Measurements from ENCODE around the gene ARL8A. TPM values are rescaled to one million over a fixed set of nuclear protein-coding genes. Genes with fewer than 3 reads are reported as not detected.
A peak's percentile ranks its signal among the peaks of the same experiment; 100 is the strongest.

Gene ARL8A
- total RNA-seq, 1 experiment from 2014 or later = 45.6 TPM

DNA sequence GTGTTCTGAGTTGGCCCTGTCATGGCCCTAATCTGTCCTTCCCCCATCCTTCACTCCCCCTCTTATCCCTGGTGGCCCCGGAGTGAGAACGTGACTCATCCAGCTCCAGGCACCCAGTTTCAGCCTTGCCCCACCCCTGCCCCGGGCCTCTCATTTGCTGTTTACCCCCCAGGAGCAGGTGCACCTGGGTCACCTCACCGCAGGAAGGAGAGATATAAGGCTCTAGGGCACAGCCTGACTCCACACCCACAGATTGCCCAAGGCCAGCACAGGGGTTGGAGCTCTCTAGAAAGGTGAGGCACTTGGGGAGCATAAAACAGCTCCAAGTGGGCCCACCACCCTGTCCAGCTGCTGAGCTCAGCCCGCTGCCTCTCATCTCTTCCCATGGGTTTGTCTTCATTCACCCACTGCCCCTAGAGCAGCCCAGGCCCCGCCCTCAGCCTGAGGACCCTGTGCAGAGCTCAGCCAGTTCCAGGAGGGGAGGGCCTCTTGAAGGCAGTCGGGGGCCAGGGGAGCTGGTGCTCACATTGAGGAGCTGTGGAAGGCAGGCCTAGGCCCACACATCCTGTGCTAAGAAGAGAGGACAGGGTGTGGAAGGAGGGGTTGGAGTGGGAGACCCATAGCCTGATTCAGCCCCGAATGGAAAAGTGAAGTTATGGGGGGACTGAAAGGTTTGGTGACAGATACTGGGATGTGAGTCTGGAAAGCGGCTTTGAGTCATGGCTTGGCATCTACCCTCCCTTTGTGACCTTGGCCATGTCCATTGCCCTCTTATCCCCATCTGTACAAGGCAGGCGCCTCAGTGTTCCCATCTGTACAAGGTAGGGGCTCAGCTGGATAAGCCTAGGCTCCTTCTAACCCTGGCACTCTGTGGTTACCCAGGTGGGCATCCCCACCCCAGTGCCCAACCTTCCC, 37.9 kb downstream of the ARL8A start:
- ChIA-PET RAD21 (ENCODE audit: low non-redundant PET in 1 of 2, low total read pairs in 2 of 2, uncharacterized antibody in 2 of 2, unreplicated experiment in 2 of 2) (interaction anchor here (0.9 to 1.7 kb wide), 6 partner anchors 12 to 100 kb away, joined by 3 to 7 read pairs (median 4); partner anchors contain the start of gene ELF3 (in 2 of the 2)), POLR2A (interaction anchor here (0.9 to 5.0 kb wide), 13 partner anchors 7 to 99 kb away, joined by 3 to 72 read pairs (median 4); partner anchors contain the start of gene ELF3), CTCF (interaction anchor here (1.2 to 3.9 kb wide), 5 partner anchors 13 to 107 kb away, joined by 3 to 26 read pairs (median 7); partner anchors contain the start of gene ELF3)
- ATAC-seq (peak; percentile 52), DNase-seq (ENCODE audit: low read depth, low spot score) (peak; percentile 65)
- Histone ChIP-seq H3K9me3 (ENCODE audit: control insufficient read depth in 1 of 2, insufficient read depth in 1 of 2, low read depth in 1 of 2, low read length in 2 of 2) (no peaks in the 10 kb centered on the region), H3K4me3 (replicated peaks in 1 of 2; ENCODE audit: low read depth in 1 of 2, low read length in 2 of 2) (peak overlapping the region; percentile 22 to 40), H3K79me2 (ENCODE audit: insufficient read depth, low read length) (no peaks in the 10 kb centered on the region), H3K4me1 (ENCODE audit: control insufficient read depth in 1 of 2, insufficient read depth in 2 of 2, low read length in 2 of 2) (peaks cover 54 to 70% of the 10 kb centered on the region in 2 experiments), H3K9ac (ENCODE audit: low read length) (peak overlapping the region; percentile 39), H3K27me3 (ENCODE audit: insufficient read depth, low read length) (no peaks in the 10 kb centered on the region), H3K9me2 (ENCODE audit: insufficient read depth) (no peaks in the 10 kb centered on the region), H3K27ac (ENCODE audit: low read depth, low read length) (peak overlapping the region; percentile 86), H4K20me1 (ENCODE audit: insufficient read depth) (no peaks in the 10 kb centered on the region), H3K36me3 (ENCODE audit: control insufficient read depth in 1 of 2, insufficient read depth in 2 of 2, low read length in 2 of 2) (no peaks in the 10 kb centered on the region), H3K4me2 (ENCODE audit: low read length) (peak overlapping the region; percentile 78), H2AFZ (ENCODE audit: low read depth, low read length, poor library complexity, severe bottlenecking) (no peak overlapping the region)
- intact Hi-C loops (cut with micrococcal nuclease) = loop anchor here (5.0 kb wide), 2 partner anchors 49 to 394 kb away; no protein-coding TSS in a partner anchor
- BruUV-seq (replicated peaks) = TSS peak; percentile 96
- TF ChIP-seq SP1 (IDR thresholded peaks at IDR 0.05; ENCODE audit: low read depth) = no peak
- no peak for TF ChIP-seq FOSL1 (IDR thresholded peaks at IDR 0.05; ENCODE audit: low read depth)
- no peak for TF ChIP-seq CBX3 (IDR thresholded peaks at IDR 0.05; ENCODE audit: low read depth)
- no peak for TF ChIP-seq YY1 (IDR thresholded peaks at IDR 0.05; ENCODE audit: extremely low read depth, insufficient replicate concordance, low read depth, low read length)
- no peak for TF ChIP-seq EZH2phosphoT487 (IDR thresholded peaks at IDR 0.05; ENCODE audit: borderline replicate concordance)
- TF ChIP-seq JUND (IDR thresholded peaks at IDR 0.05) = no peak
- no peak for TF ChIP-seq SIN3A (IDR thresholded peaks at IDR 0.05; ENCODE audit: low read depth)
- no peak for TF ChIP-seq ZNF274 (IDR thresholded peaks at IDR 0.05; ENCODE audit: low read depth, low read length)
- no peak for TF ChIP-seq POLR2AphosphoS5 (IDR thresholded peaks at IDR 0.05; ENCODE audit: low read depth, low read length)
- TF ChIP-seq TCF7L2 (IDR thresholded peaks at IDR 0.05; ENCODE audit: borderline replicate concordance, extremely low read depth, insufficient read depth, insufficient read length) = no peak
- TF ChIP-seq, protein P1, sequence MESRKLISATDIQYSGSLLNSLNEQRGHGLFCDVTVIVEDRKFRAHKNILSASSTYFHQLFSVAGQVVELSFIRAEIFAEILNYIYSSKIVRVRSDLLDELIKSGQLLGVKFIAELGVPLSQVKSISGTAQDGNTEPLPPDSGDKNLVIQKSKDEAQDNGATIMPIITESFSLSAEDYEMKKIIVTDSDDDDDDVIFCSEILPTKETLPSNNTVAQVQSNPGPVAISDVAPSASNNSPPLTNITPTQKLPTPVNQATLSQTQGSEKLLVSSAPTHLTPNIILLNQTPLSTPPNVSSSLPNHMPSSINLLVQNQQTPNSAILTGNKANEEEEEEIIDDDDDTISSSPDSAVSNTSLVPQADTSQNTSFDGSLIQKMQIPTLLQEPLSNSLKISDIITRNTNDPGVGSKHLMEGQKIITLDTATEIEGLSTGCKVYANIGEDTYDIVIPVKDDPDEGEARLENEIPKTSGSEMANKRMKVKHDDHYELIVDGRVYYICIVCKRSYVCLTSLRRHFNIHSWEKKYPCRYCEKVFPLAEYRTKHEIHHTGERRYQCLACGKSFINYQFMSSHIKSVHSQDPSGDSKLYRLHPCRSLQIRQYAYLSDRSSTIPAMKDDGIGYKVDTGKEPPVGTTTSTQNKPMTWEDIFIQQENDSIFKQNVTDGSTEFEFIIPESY (IDR thresholded peaks at IDR 0.05; ENCODE audit: extremely low read depth, insufficient replicate concordance, low read length) = no peak
- TF ChIP-seq, protein P2, sequence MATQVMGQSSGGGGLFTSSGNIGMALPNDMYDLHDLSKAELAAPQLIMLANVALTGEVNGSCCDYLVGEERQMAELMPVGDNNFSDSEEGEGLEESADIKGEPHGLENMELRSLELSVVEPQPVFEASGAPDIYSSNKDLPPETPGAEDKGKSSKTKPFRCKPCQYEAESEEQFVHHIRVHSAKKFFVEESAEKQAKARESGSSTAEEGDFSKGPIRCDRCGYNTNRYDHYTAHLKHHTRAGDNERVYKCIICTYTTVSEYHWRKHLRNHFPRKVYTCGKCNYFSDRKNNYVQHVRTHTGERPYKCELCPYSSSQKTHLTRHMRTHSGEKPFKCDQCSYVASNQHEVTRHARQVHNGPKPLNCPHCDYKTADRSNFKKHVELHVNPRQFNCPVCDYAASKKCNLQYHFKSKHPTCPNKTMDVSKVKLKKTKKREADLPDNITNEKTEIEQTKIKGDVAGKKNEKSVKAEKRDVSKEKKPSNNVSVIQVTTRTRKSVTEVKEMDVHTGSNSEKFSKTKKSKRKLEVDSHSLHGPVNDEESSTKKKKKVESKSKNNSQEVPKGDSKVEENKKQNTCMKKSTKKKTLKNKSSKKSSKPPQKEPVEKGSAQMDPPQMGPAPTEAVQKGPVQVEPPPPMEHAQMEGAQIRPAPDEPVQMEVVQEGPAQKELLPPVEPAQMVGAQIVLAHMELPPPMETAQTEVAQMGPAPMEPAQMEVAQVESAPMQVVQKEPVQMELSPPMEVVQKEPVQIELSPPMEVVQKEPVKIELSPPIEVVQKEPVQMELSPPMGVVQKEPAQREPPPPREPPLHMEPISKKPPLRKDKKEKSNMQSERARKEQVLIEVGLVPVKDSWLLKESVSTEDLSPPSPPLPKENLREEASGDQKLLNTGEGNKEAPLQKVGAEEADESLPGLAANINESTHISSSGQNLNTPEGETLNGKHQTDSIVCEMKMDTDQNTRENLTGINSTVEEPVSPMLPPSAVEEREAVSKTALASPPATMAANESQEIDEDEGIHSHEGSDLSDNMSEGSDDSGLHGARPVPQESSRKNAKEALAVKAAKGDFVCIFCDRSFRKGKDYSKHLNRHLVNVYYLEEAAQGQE (IDR thresholded peaks at IDR 0.05; ENCODE audit: low read depth) = no peak
- TF ChIP-seq, protein P3, sequence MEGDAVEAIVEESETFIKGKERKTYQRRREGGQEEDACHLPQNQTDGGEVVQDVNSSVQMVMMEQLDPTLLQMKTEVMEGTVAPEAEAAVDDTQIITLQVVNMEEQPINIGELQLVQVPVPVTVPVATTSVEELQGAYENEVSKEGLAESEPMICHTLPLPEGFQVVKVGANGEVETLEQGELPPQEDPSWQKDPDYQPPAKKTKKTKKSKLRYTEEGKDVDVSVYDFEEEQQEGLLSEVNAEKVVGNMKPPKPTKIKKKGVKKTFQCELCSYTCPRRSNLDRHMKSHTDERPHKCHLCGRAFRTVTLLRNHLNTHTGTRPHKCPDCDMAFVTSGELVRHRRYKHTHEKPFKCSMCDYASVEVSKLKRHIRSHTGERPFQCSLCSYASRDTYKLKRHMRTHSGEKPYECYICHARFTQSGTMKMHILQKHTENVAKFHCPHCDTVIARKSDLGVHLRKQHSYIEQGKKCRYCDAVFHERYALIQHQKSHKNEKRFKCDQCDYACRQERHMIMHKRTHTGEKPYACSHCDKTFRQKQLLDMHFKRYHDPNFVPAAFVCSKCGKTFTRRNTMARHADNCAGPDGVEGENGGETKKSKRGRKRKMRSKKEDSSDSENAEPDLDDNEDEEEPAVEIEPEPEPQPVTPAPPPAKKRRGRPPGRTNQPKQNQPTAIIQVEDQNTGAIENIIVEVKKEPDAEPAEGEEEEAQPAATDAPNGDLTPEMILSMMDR (IDR thresholded peaks at IDR 0.05 in 2 of 3, conservative IDR thresholded peaks at IDR 0.05 in 1 of 3; ENCODE audit: borderline replicate concordance in 1 of 3, insufficient read depth in 1 of 3, low read depth in 2 of 3, low read length in 2 of 3) = no peak
- no peak for TF ChIP-seq EGR1 (IDR thresholded peaks at IDR 0.05; ENCODE audit: low read depth)
- no peak for TF ChIP-seq POLR2A (IDR thresholded peaks at IDR 0.05; ENCODE audit: borderline replicate concordance, extremely low read depth, insufficient read depth, insufficient read length)
- TF ChIP-seq, protein P4, sequence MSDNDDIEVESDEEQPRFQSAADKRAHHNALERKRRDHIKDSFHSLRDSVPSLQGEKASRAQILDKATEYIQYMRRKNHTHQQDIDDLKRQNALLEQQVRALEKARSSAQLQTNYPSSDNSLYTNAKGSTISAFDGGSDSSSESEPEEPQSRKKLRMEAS (IDR thresholded peaks at IDR 0.05) = no peak
- no peak for TF ChIP-seq ZFX (IDR thresholded peaks at IDR 0.05)
